GM21526 (cell line): ENCODE data around the gene RENBP.
A peak's percentile ranks its signal among the peaks of the same experiment; 100 is the strongest.

Source experiments
- ATAC-seq: cut with Tn5 transposase; IDR thresholded peaks from one replicate; pipeline ENCODE4 v1.9.1; 2021; ENCODE audit warnings: moderate library complexity; ENCODE audit not compliant: unreplicated experiment, low FRiP score

RENBP gene

DNA sequence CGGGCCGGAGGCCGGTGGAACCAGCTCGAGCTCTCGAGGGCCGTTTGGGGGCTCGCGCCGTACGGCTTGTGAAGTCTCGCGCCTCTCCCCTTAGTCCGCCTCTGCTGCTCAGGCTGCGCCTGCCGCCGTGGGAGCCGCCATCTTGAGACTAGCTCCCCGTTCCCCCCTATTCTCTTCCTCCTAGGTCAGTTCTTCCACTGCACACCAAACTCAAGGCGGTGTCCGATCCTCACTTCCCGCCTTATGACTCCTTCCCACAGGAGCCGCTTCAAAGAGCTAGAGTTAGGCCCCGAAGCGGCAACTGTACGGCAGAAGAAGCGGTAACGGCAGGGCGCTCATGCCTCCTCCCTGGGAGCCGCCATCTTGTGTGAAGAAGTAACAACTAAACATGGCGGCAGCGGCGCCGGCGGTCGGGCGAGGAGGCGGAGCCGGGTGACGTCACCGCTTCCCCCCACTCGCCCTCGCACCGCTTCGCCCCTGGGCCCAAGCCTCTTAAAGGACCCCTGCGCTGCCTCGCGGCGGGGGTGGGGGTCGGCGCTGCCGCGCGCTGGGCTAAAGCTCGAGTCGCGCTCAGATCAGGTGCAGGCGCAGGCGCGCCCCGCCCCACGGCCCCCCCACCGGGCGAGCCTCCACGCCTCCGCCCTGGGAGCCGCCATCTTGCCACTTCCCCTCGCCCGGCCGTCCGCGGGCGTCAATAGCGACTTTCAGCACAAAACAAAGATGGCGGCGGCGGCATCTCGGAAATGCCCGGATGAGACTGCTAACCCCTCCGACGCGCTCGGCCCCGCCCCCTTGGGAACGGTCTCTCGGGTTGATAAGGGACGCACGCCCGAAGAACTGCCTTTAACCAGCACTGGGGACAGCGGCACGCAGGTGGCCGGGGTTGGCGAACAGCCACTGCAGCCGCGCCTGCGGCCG lies 27.3 kb upstream of the RENBP start, which contains the start of gene HCFC1:
Gene HCFC1, minus strand, starts transcription at position 369 of the 918 bp plus-strand sequence. CDS start 978 bp downstream, outside the sequence.
- ATAC-seq = peak; percentile 43

- ATAC-seq = peak; percentile 39
Observed at GRCh38 chrX:153971124-153971449, 26.6 kb upstream of the RENBP start.

DNA sequence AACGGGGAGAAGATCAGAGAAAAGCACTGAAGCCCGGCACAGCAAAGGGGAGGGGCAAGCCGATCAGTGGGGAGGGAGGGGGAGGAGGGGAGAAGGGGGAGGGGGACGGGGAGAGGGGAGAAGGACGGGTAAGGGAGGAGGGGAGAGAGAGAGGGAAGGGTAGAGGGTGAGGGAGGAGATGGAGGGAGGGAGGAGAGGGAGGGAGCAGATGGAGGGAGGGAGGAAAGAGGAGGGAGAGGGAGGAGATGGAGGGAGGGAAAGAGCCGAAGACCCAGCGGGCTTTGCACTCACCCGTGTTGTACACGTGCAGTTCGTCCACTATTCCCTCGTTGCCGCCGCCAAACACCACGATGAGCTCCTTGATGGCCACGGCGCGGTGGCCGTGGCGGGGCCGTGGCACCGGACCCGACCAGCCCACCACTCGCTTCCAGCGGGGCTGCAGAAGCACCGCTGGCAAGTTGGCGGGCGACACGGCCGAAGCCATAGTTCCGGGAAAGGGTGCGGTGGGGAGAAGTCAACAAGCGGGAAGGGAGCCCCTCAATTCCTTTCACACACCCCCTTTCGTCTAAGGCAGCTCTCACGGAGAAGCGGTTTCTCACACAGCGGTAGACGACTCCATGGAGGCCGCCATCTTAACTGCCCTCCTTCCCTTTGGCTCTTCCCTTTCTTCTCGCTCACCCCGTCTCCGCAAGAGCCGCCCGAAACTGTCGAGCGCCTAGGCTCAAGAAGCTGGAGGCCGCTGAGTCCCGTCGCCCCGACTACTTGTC lies 26.1 kb upstream of the RENBP start:
- ATAC-seq = peak; percentile 1

DNA sequence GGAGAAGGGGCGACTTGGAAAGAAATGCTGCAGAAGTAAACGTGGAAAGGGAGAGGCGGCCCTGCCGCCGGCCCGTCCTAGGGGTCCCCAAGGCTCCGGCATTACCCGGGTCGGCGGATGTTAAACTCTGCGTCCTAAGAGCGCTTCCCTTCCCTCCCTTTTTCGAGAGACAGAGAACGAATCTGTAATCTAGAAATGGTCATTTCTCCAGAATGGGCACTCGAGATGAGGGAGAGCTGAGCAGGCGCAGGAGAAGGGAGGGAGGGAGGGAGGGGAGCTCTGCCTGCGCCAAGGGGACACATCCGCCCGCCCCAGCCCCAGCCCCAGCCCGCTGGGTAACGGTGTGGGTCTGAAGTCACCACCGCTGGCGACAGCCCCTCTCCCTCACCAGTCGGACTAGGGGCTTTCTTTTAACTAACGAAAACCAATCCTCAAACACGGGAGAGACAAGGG lies 25.5 kb upstream of the RENBP start:
- no peak for ATAC-seq

GRCh38 chrX:153969125-153969903 lies 24.9 kb upstream of the RENBP start:
- no peak for ATAC-seq

- no peak for ATAC-seq
Observed at GRCh38 chrX:153968754-153969124, 24.3 kb upstream of the RENBP start.

- ATAC-seq = no peak
Observed at GRCh38 chrX:153968255-153968654, 23.8 kb upstream of the RENBP start.

DNA sequence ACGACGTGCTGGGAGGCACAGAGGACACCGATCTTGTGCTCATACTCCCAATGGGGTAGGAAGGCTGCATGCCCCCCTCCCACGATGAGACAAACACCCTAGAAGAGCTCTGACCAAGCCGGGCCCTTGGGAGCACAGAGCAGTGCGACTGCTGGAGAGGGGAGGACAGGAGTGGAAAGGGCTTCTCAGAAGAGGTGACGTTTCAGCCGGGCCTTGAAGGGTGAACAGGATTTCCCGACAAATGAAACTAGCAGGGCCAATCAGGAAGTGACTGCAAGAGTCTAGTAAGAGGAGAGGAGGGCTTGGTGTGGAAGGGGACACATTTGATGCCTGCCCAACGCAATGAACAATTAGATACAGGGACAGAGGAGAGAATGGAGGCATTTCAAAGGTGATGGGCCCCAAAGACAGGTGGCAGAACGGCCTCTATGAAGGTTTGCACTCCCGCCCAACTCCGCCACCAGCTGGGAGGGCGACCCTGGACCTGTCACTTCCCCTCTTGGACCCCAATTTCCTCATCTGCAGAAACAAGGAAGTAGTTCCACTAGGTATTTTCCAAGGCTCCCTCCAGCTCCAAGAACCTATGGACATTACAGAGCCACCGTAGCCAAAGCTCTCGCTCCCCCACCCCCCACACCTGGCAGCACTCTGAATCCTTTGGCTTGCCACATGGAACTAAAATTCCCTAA lies 23.2 kb upstream of the RENBP start:
- ATAC-seq = no peak

GRCh38 chrX:153966841-153967535 lies 22.5 kb upstream of the RENBP start:
- no peak for ATAC-seq

GRCh38 chrX:153966283-153966688 lies 21.8 kb upstream of the RENBP start:
- no peak for ATAC-seq

DNA sequence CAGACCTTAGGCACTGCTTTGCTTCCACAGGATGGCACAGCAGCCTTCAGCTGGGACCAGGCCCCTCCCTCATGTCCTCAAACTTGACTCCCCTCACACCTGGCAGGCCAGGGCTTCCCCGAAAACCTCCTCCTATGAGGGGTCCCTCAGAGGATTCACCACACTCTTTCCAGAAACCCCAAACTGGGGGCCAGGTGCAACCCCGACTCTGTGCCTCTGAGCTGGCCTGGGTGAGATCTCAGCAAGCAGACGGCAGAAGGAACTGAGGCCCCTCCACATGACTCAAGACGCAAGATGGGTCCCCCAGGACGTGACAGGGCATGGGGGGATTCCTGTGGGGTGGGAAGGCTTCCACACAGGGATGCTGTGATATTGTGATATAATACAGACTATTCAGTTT lies 21.0 kb upstream of the RENBP start:
- no peak for ATAC-seq

DNA sequence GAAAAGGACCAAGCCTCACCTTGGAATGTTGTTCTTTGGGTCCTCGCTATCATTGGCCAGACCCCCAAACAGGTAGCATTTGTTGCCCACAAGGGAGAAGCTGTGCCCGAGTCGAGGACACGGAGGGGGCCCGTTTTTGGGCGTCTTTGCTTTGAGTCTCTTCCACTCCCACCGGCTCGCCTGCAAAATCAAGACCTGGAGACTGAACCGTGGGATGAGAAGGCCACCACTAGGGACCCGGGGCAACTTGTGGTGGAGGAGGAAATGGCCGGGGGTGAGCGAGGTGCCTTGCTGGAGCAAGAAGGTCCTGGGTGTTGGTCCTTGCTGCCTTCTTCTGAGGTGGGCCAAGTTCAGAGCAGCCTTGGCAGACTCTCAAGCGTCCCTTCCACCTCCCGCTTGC lies 19.7 kb upstream of the RENBP start:
- no peak for ATAC-seq

GRCh38 chrX:153963546-153963945 lies 19.1 kb upstream of the RENBP start:
- ATAC-seq = no peak

GRCh38 chrX:153961292-153961691 lies 16.8 kb upstream of the RENBP start:
- ATAC-seq = no peak

DNA sequence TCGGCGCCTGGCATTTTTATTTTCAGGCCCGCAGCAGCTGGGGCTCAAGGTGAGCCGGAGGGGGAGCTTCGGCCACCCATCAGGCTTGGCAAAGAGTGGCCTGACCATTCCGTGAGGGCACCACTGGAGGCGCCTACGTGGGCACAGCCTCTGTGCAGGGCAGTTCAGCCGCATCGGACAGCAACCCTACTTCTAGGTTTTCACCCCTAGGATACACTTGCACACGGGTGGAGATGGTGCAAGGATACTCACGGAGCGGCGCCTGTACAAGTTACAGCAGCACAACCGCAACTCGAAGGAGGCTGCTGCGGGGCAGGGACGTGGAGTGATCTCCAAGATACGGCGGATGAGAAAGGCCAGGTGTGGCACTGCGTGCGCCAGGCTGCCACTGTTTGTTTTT lies 16.3 kb upstream of the RENBP start:
- no peak for ATAC-seq

DNA sequence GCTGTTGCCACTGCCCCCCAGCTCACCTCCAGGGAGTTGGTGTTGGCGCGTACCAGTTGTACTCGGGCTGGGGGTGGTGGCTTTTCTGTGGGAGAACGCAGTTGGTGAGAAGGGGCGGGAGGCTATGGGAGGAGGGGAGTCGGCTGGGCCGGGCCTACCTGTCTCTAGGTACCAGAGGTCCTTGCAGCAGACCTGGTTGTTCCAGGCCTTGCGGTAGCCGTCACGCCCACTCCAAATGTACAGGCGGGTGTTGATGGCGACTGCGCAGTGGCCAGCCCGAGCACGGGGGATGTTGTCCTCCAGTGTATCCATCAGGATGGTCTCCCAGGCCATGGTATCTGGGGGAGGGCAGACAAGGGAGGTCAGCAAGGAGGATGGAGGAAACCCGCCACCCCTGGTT lies 15.6 kb upstream of the RENBP start:
- ATAC-seq = no peak

DNA sequence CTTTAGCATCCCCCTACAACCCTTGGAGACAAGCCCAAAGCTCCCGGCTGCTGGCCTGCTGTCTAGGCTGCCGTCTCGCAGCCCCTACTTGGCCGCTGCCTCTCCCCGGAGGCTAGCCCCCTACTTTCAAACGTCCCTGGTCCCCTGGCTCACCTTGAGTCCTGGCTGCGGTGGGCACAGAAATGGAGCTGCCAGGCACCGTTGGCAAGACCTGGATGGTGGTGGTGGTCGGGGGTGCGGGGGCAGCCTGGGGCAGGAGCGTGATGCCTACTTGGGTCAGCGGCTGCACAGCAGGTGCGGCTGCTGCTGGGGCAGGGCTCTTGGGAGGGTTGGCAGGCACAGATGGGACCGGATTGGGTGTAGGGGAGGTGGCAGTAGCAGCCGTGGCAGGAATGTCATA lies 15.2 kb upstream of the RENBP start:
- no peak for ATAC-seq

GRCh38 chrX:153958605-153959004 lies 14.2 kb upstream of the RENBP start:
- ATAC-seq = no peak

DNA sequence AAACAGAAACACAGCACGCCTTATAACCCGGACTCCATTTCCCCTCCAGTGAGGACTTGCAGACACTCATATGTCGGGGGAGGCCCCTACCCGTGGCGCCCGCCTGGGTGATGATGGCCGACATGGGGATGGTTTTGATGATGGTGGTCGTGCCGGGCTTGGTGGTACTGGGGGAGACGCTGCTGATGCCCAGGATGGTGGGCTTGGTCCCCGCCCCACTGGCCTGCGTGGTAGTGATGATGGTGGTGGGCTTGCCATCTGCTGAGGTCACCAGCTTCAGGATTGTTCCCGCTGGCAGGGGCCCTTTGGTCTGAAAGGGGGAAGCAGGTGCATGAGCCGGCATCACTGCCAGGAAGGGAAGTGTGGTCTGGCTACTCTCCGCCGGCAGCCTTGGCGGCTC lies 12.8 kb upstream of the RENBP start:
- ATAC-seq = no peak
